GM21825 (cell line): ENCODE data around the gene TMEM120B.

Experiments
- ATAC-seq: cut with Tn5 transposase; IDR thresholded peaks from one replicate; pipeline ENCODE4 v1.9.1; 2021; ENCODE audit warnings: mild to moderate bottlenecking, moderate library complexity; ENCODE audit not compliant: unreplicated experiment

The TMEM120B gene

GRCh38 chr12:121830588-121831265, 118.2 kb downstream of the TMEM120B start:
- no peak for ATAC-seq
